IMR-90 (cell line): ENCODE data around the gene ZNF548. TPM values are rescaled to one million over a fixed set of nuclear protein-coding genes. Genes with fewer than 3 reads are reported as not detected.

ENCODE experiments used
- ATAC-seq: fragments of 200-7000 bp; cut with Tn5 transposase; 2 replicates; pipeline ENCODE4 v1.9.1; 2020; ENCODE audit warnings: low read depth, mild to moderate bottlenecking, moderate library complexity
- BruUV-seq: library from RNA; stranded (reverse); fragments of 400-500 nt; replicated peaks from 2 replicates; lab custom pipeline; 2021; lab: Mats Ljungman, UMichigan
- CTCF ChIA-PET: fragments of 300-600 bp; formaldehyde crosslinking; extraction: SDS; loops from one replicate; lab custom pipeline; 2021; ENCODE audit warnings: antibody characterized with exemption; lab: Yijun Ruan, JAX
- POLR2A ChIA-PET: fragments of 300-600 bp; sonication (Branson Sonifier 250); formaldehyde crosslinking; loops from one replicate; lab custom pipeline; 2022; ENCODE audit warnings: antibody characterized with exemption; ENCODE audit not compliant: unreplicated experiment; lab: Charles Lee
- DNase-seq: peaks from one replicate; pipeline ENCODE4 v3.0.0; 2013
- H2AFZ ChIP-seq: replicated peaks from 2 replicates; pipeline ENCODE3; 2013; ENCODE audit warnings: low read length, mild to moderate bottlenecking; ENCODE audit not compliant: poor library complexity
- H2AK5ac ChIP-seq: 2 replicates; pipeline ENCODE4 v1.6.1; 2013; ENCODE audit warnings: low read depth, low read length, inconsistent platforms
- H2AK9ac ChIP-seq: replicated peaks from 2 replicates; pipeline ENCODE3; 2013; ENCODE audit warnings: mild to moderate bottlenecking, low read depth, low read length, moderate library complexity; ENCODE audit not compliant: poor library complexity
- H2BK120ac ChIP-seq: 2 replicates; pipeline ENCODE4 v1.6.1; 2013; ENCODE audit warnings: low read depth, low read length, inconsistent platforms
- H2BK15ac ChIP-seq: 3 replicates; pipeline ENCODE4 v1.6.1; 2013; ENCODE audit warnings: low read depth, low read length, inconsistent platforms
- H2BK20ac ChIP-seq: 2 replicates; pipeline ENCODE4 v1.6.1; 2013; ENCODE audit warnings: low read depth, mild to moderate bottlenecking, inconsistent platforms, low read length, moderate library complexity
- H2BK5ac ChIP-seq: 2 replicates; pipeline ENCODE4 v1.6.1; 2013; ENCODE audit warnings: mild to moderate bottlenecking, low read depth, low read length, inconsistent platforms; ENCODE audit not compliant: poor library complexity, severe bottlenecking
- H3K14ac ChIP-seq: replicated peaks from 2 replicates; pipeline ENCODE4 v1.6.1; 2013; ENCODE audit warnings: low read depth, low read length, inconsistent platforms
- H3K18ac ChIP-seq: 2 replicates; pipeline ENCODE4 v1.6.1; 2013; ENCODE audit warnings: low read depth, low read length, control low read depth
- H3K23ac ChIP-seq: 2 replicates; pipeline ENCODE4 v1.6.1; 2013; ENCODE audit warnings: low read depth, low read length, inconsistent platforms
- H3K27ac ChIP-seq: 2 replicates; pipeline ENCODE4 v1.5.1; 2013; ENCODE audit warnings: mild to moderate bottlenecking, control low read depth, low read length; ENCODE audit not compliant: insufficient read depth
- H3K27me3 ChIP-seq: 2 replicates; pipeline ENCODE4 v1.6.1; 2013; ENCODE audit warnings: low read length; ENCODE audit not compliant: control insufficient read depth, insufficient read depth
- H3K36me3 ChIP-seq: 2 replicates; pipeline ENCODE4 v1.6.1; 2013; ENCODE audit warnings: low read length, mixed read lengths; ENCODE audit not compliant: control insufficient read depth, insufficient read depth
- H3K4ac ChIP-seq: 2 replicates; pipeline ENCODE4 v1.6.1; 2013; ENCODE audit warnings: low read depth, low read length, inconsistent platforms
- H3K4me1 ChIP-seq: 2 replicates; pipeline ENCODE4 v1.6.1; 2013; ENCODE audit warnings: low read length, mixed read lengths; ENCODE audit not compliant: control insufficient read depth, insufficient read depth
- H3K4me2 ChIP-seq: 2 replicates; pipeline ENCODE4 v1.6.1; 2013; ENCODE audit warnings: low read depth, mild to moderate bottlenecking, control low read depth, low read length, moderate library complexity
- H3K4me3 ChIP-seq: 2 replicates; pipeline ENCODE4 v1.5.1; 2013; ENCODE audit warnings: low read depth, mild to moderate bottlenecking, control low read depth, low read length, moderate library complexity; ENCODE audit not compliant: insufficient read depth
- H3K56ac ChIP-seq: 2 replicates; pipeline ENCODE4 v1.6.1; 2013; ENCODE audit warnings: low read length, inconsistent platforms; ENCODE audit not compliant: insufficient read depth; ENCODE audit errors: extremely low read depth
- H3K79me1 ChIP-seq, 2 experiments: 2 replicates each; pipeline ENCODE4 v1.6.1; 2013; ENCODE audit warnings: low read length in 2 of 2, inconsistent platforms in 1 of 2, low read depth in 1 of 2
- H3K9ac ChIP-seq: 2 replicates; pipeline ENCODE4 v1.6.1; 2013; ENCODE audit warnings: low read depth, low read length, control low read depth
- H3K9me1 ChIP-seq: 2 replicates; pipeline ENCODE4 v1.6.1; 2013; ENCODE audit warnings: low read length, inconsistent platforms; ENCODE audit not compliant: insufficient read depth
- H3K9me3 ChIP-seq: 2 replicates; pipeline ENCODE4 v1.6.1; 2013; ENCODE audit warnings: low read length; ENCODE audit not compliant: control insufficient read depth, insufficient read depth
- H4K20me1 ChIP-seq: 2 replicates; pipeline ENCODE4 v1.6.1; 2013; ENCODE audit warnings: low read length, inconsistent platforms; ENCODE audit not compliant: insufficient read depth
- H4K5ac ChIP-seq: 2 replicates; pipeline ENCODE4 v1.6.1; 2013; ENCODE audit warnings: mild to moderate bottlenecking, low read depth, low read length, control low read depth
- H4K8ac ChIP-seq, 2 experiments: 2 replicates each; pipeline ENCODE4 v1.6.1; 2013; ENCODE audit warnings: low read depth in 2 of 2, low read length in 2 of 2, control low read depth in 1 of 2, inconsistent platforms in 1 of 2
- H4K91ac ChIP-seq: 2 replicates; pipeline ENCODE4 v1.6.1; 2013; ENCODE audit warnings: low read depth, low read length, inconsistent platforms; ENCODE audit not compliant: insufficient read depth
- BHLHE40 ChIP-seq: fragments of 150-350 bp; IDR thresholded peaks from 2 replicates; pipeline ENCODE4 v1.6.1; 2016; ENCODE audit warnings: mild to moderate bottlenecking, low read depth, low read length
- CHD1 ChIP-seq: IDR thresholded peaks from 2 replicates; pipeline ENCODE4 v1.6.1; 2012; ENCODE audit warnings: low read depth, low read length, improper control_type of control experiment
- FOS ChIP-seq: fragments of 150-350 bp; IDR thresholded peaks from 2 replicates; pipeline ENCODE4 v1.6.1; 2016; ENCODE audit warnings: low read depth, low read length
- MAFK ChIP-seq: IDR thresholded peaks from 2 replicates; pipeline ENCODE4 v1.6.1; 2012; ENCODE audit warnings: low read depth, low read length, improper control_type of control experiment
- NFE2L2 ChIP-seq: fragments of 150-350 bp; IDR thresholded peaks from 2 replicates; pipeline ENCODE4 v1.6.1; 2016; ENCODE audit warnings: low read depth, mild to moderate bottlenecking, low read length
- POLR2A ChIP-seq: IDR thresholded peaks from 2 replicates; pipeline ENCODE4 v1.6.1; 2012; ENCODE audit warnings: mild to moderate bottlenecking, low read depth, low read length
- RCOR1 ChIP-seq: IDR thresholded peaks from 2 replicates; pipeline ENCODE4 v1.6.1; 2012; ENCODE audit warnings: mild to moderate bottlenecking, low read length, improper control_type of control experiment; ENCODE audit not compliant: insufficient replicate concordance
- SMC3 ChIP-seq: fragments of 150-350 bp; IDR thresholded peaks from 2 replicates; pipeline ENCODE4 v1.6.1; 2016; ENCODE audit warnings: low read depth, mild to moderate bottlenecking, antibody characterized with exemption, low read length, moderate library complexity
- USF2 ChIP-seq: fragments of 150-350 bp; IDR thresholded peaks from 2 replicates; pipeline ENCODE4 v1.6.1; 2017; ENCODE audit warnings: mild to moderate bottlenecking, antibody characterized with exemption, low read length, low read depth
- WGBS, 2 experiments: methylation state at CpG; one replicate each; pipeline versions ENCODE4 v1.1.5 to v1.1.7; 2013; ENCODE audit warnings: missing lambda C conversion rate in 2 of 2; ENCODE audit not compliant: insufficient read length in 1 of 2; ENCODE audit errors: extremely low coverage in 2 of 2; 5-methylcytosine and 5-hydroxymethylcytosine counted together
- dilution Hi-C: fragments of 300-500 bp; cut with HindIII; formaldehyde crosslinking; loops from one replicate; pipeline ENCODE4 v1.14.3; 2018; ENCODE audit warnings: low sequenced_read_pairs; ENCODE audit not compliant: unreplicated experiment
- in situ Hi-C: fragments of 300-500 bp; cut with MboI; formaldehyde crosslinking; loops from 3 replicates; pipeline ENCODE4 v1.14.3; 2019; ENCODE audit warnings: low sequenced_read_pairs, inconsistent platforms, mixed read lengths
- intact Hi-C: fragments of 100-400 bp; cut with micrococcal nuclease; formaldehyde crosslinking; loops from 2 replicates; pipeline ENCODE4 v1.10.0; 2022
- polyA plus RNA-seq, 3 experiments: library from polyadenylated mRNA; depleted of rRNA; stranded (reverse); fragments of >200 nt; gene quantifications; 2 replicates each; pipeline ENCODE4 v1.2.3, GENCODE V29; 2012; ENCODE audit warnings: low replicate concordance in 1 of 3
- total RNA-seq: library from RNA; depleted of rRNA; stranded (reverse); fragments of >200 nt; gene quantifications from 2 replicates; pipeline ENCODE4 v1.2.3, GENCODE V29; 2012
- TF ChIP-seq, protein P1 (sequence below): fragments of 150-350 bp; IDR thresholded peaks from 2 replicates; pipeline ENCODE4 v1.6.1; 2016; ENCODE audit warnings: low read depth, mild to moderate bottlenecking, low read length, moderate library complexity, borderline replicate concordance

Gene ZNF548
- total and polyA plus RNA-seq, 2 of the 4 experiments (the other 2 are of a cell fraction), result 7.5 to 24.2 TPM

- TF ChIP-seq MAFK, result no peak
- TF ChIP-seq CHD1, result no peak
Observed at GRCh38 chr19:57410877-57411671, 21.4 kb downstream of the ZNF548 start, which contains the start of gene ZNF17 (continued).

DNA sequence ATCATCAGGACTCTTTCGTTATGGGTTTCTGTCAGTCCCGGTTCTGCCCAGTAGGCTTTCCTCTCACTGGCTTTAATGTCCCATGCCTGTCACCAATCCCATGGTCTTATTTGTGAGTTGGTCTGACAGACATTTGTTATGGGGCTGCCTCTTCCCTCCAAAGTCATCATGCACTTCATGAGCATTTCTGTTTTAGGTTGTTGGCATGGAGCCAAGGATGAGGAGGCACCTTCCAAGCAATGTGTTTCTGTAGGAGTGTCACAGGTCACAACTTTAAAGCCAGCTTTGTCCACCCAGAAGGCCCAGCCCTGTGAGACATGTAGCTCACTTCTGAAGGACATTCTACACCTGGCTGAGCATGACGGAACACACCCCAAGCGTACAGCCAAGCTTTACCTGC is 29.8 kb downstream of the ZNF548 start:
- CTCF ChIA-PET, result no interaction called here
- no TSS peak for BruUV-seq

More for the DNA sequence above, 29.8 kb downstream of the ZNF548 start:
- in situ Hi-C loops (no loop called here), dilution Hi-C loops (no loop called here), intact Hi-C loops (no loop called here)
- H3K9me3 ChIP-seq, result peaks cover 18% of the 10 kb centered on the region
- H4K5ac ChIP-seq, result no peak overlapping the region
- ATAC-seq (no peak), DNase-seq (no peak)
- H2AFZ ChIP-seq, result peak overlapping the region; percentile 58
- no peak overlapping the region for H3K4ac ChIP-seq
- H2AK5ac ChIP-seq, result no peak overlapping the region
- H3K36me3 ChIP-seq, result peaks cover 42% of the 10 kb centered on the region
- no peak overlapping the region for H3K18ac ChIP-seq
- H3K14ac ChIP-seq, result no peak overlapping the region
- no peak overlapping the region for H3K23ac ChIP-seq
- no peak overlapping the region for H3K4me2 ChIP-seq
- no peak overlapping the region for H2BK5ac ChIP-seq
- TF ChIP-seq BHLHE40 (no peak), NFE2L2 (no peak), USF2 (no peak), MAFK (no peak), POLR2A (no peak), CHD1 (no peak), RCOR1 (no peak), SMC3 (no peak), FOS (no peak)
- TF ChIP-seq, protein P1, sequence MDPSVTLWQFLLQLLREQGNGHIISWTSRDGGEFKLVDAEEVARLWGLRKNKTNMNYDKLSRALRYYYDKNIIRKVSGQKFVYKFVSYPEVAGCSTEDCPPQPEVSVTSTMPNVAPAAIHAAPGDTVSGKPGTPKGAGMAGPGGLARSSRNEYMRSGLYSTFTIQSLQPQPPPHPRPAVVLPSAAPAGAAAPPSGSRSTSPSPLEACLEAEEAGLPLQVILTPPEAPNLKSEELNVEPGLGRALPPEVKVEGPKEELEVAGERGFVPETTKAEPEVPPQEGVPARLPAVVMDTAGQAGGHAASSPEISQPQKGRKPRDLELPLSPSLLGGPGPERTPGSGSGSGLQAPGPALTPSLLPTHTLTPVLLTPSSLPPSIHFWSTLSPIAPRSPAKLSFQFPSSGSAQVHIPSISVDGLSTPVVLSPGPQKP, result no peak
- H3K27ac ChIP-seq, result no peak overlapping the region
- POLR2A ChIA-PET, result no interaction called here
- no peak overlapping the region for H4K8ac ChIP-seq
- no peaks in the 10 kb centered on the region for H4K20me1 ChIP-seq
- no peak overlapping the region for H2BK120ac ChIP-seq
- no peak overlapping the region for H2BK20ac ChIP-seq
- H4K91ac ChIP-seq, result no peak overlapping the region
- H2AK9ac ChIP-seq, result no peak overlapping the region
- no CpG with 5 or more reads among the region's 4 CpGs for WGBS, 2 experiments
- no peak overlapping the region for H2BK15ac ChIP-seq
- no peak overlapping the region for H3K9ac ChIP-seq
- H3K79me1 ChIP-seq, result peaks cover 13 to 33% of the 10 kb centered on the region in 2 experiments
- no peaks in the 10 kb centered on the region for H3K4me1 ChIP-seq
- no peaks in the 10 kb centered on the region for H3K27me3 ChIP-seq
- no peak overlapping the region for H3K56ac ChIP-seq
- no peaks in the 10 kb centered on the region for H3K9me1 ChIP-seq
- no peak overlapping the region for H3K4me3 ChIP-seq
